SK-N-MC (cell line): ENCODE results near the gene PACRG.

Source experiments
- DNase-seq: peaks from one replicate; pipeline ENCODE4 v3.0.0-alpha.2; 2011; ENCODE audit warnings: low read depth, low spot score
- H3K27ac ChIP-seq: fragments of 200-600 bp; sonication (generic); 2 replicates; pipeline ENCODE4 v1.5.1; 2016; ENCODE audit warnings: mixed run types
- H3K36me3 ChIP-seq: fragments of 200-600 bp; sonication (generic); 2 replicates; pipeline ENCODE4 v1.6.1; 2017; ENCODE audit warnings: antibody characterized with exemption, low read length, mixed read lengths; ENCODE audit not compliant: insufficient read depth
- H3K4me3 ChIP-seq: fragments of 200-600 bp; sonication (generic); 2 replicates; pipeline ENCODE4 v1.5.1; 2016
- H3K9ac ChIP-seq: fragments of 200-600 bp; sonication (generic); 2 replicates; pipeline ENCODE4 v1.8.0; 2017; ENCODE audit warnings: mixed run types, mixed read lengths; ENCODE audit not compliant: insufficient read length
- H3K9me3 ChIP-seq: fragments of 200-600 bp; sonication (generic); 2 replicates; pipeline ENCODE4 v1.6.1; 2017; ENCODE audit warnings: low read depth, mild to moderate bottlenecking, antibody characterized with exemption, low read length, moderate library complexity, mixed read lengths
- EZH2 ChIP-seq: fragments of 200-600 bp; sonication (generic); IDR thresholded peaks from one replicate; pipeline ENCODE4 v1.6.1; 2017; ENCODE audit warnings: antibody characterized with exemption
- FOXP2 ChIP-seq: optimal IDR thresholded peaks from 2 replicates; pipeline ENCODE3; 2011; ENCODE audit warnings: mild to moderate bottlenecking, moderate library complexity; ENCODE audit not compliant: insufficient read depth; ENCODE audit errors: extremely low read length, control extremely low read depth
- POLR2AphosphoS5 ChIP-seq: IDR thresholded peaks from 2 replicates; pipeline ENCODE4 v1.6.1; 2012; ENCODE audit warnings: mild to moderate bottlenecking, low read depth, low read length, borderline replicate concordance

PACRG gene

DNA sequence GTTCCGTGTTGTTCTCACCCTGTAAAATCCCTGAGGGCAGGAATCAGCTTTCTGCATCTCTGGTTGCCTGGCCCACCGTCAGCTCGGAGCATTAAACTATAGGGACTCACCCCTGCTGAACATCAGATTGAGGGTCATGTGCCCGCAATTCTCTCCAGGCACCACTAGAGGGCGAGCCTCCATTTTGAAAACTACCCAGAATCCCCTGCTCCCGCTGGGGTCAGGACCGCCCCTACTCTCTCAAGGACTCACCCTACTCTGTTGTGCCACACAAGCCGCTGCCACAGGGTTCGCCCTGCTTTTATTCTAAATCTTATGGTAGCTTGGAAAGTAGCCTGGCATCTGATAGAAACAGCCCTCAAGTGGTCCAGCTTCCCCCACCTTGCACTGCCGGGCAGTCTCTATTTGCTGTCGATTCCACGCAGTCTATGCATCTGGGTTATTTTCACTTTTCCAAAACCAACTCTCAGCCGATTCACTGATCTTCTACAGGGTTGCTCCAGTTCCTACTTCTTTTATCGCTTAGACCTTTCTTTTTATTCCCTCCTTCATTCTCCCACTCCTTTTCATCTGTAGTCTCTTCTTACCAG, 442.6 kb downstream of the PACRG start:
- DNase-seq, result no peak
- no peak for TF ChIP-seq FOXP2

GRCh38 chr6:163173741-163174140, 446.0 kb downstream of the PACRG start:
- Histone ChIP-seq H3K36me3 (no peaks in the 10 kb centered on the region), H3K27ac (no peak overlapping the region), H3K4me3 (no peak overlapping the region), H3K9ac (no peak overlapping the region), H3K9me3 (no peaks in the 10 kb centered on the region)
- TF ChIP-seq FOXP2, result no peak
- TF ChIP-seq POLR2AphosphoS5, result no peak
- no peak for TF ChIP-seq EZH2
- no peak for DNase-seq

More for the DNA sequence above, 442.6 kb downstream of the PACRG start:
- no peak overlapping the region for H3K9ac ChIP-seq
- no peak overlapping the region for H3K4me3 ChIP-seq
- no peaks in the 10 kb centered on the region for H3K36me3 ChIP-seq
- H3K9me3 ChIP-seq, result no peaks in the 10 kb centered on the region
- H3K27ac ChIP-seq, result no peak overlapping the region

DNA sequence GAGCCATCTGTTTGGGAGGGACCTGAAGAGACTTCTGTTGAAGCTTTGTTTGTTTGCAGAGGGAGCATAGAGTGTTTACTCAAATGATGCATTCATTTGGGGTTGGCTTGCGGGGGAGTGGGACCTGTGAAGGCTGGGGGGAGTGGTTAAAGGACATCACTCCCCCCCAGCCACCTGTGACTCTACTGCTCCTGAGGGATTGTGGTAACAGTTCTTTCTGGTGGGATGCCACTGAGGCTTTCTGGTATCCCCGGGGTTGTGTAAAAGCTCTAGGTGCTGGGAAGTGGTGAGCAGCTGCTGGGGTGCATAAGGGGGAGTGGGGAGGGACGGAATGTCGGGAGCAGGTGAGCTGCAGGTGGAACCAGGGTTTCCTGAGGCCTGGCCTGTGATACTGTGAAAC, 447.5 kb downstream of the PACRG start:
- no peak for DNase-seq

GRCh38 chr6:163176097-163176496, 448.3 kb downstream of the PACRG start:
- Histone ChIP-seq H3K27ac (no peak overlapping the region), H3K4me3 (no peak overlapping the region), H3K9me3 (no peaks in the 10 kb centered on the region), H3K36me3 (no peaks in the 10 kb centered on the region), H3K9ac (no peak overlapping the region)
- DNase-seq, result no peak
- no peak for TF ChIP-seq POLR2AphosphoS5
- no peak for TF ChIP-seq FOXP2
- no peak for TF ChIP-seq EZH2

More for the DNA sequence above, 447.5 kb downstream of the PACRG start:
- H3K9me3 ChIP-seq, result no peaks in the 10 kb centered on the region
- H3K36me3 ChIP-seq, result no peaks in the 10 kb centered on the region
- H3K27ac ChIP-seq, result no peak overlapping the region
- no peak overlapping the region for H3K9ac ChIP-seq
- H3K4me3 ChIP-seq, result no peak overlapping the region
- TF ChIP-seq POLR2AphosphoS5 (no peak), EZH2 (no peak), FOXP2 (no peak)

DNA sequence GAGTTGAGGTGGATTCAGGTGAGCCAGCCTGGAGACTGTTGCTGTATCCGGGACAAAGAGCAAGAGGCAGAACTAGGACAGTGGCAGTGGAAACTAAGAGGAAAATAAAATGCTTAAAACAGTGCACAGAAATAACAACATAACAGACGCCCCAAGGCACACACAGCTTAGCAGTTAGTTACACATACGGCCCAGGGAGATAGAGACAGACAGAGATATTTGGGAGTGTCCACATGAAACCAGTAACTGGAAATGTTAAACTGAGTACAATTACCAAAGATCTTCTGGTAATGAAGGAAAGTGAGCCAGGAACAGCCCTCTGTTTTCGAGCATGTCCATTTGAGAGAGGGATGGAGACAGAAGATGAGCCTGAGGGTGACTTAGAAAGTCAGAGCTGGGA, 449.2 kb downstream of the PACRG start:
- no peak overlapping the region for H3K27ac ChIP-seq
- no peaks in the 10 kb centered on the region for H3K36me3 ChIP-seq
- H3K4me3 ChIP-seq, result no peak overlapping the region
- H3K9me3 ChIP-seq, result no peaks in the 10 kb centered on the region
- TF ChIP-seq EZH2, result no peak
- no peak for TF ChIP-seq FOXP2
- no peak for TF ChIP-seq POLR2AphosphoS5
- no peak for DNase-seq
- no peak overlapping the region for H3K9ac ChIP-seq

DNA sequence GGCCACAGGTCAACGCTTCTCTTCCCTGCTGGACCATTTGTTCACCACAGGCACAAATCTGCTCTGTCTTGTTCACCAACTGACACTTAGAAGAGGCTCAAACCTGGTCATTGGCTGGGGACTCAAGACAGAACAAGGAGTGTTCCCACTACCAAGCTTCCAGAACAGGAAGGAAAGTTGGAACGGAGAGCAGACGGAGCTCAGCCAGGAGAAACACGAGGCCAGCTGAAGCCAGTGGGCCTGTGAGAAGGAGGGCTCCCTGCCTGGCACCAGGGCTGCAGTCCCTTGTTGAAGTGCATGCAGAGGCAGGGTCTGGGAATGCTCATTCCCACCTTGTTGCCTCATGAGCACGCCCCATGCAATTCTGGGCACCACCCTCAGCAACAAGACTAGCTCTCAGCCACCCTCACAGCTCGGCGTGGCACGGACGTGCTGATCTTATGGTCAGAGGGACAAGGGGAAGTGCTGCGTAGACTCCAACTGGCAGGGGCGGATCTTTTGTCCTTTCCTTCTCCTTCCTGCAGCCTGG, 450.2 kb downstream of the PACRG start:
- no peak overlapping the region for H3K27ac ChIP-seq
- H3K36me3 ChIP-seq, result no peaks in the 10 kb centered on the region
- DNase-seq, result no peak
- H3K9ac ChIP-seq, result no peak overlapping the region
- TF ChIP-seq EZH2 (no peak), FOXP2 (no peak), POLR2AphosphoS5 (no peak)
- no peaks in the 10 kb centered on the region for H3K9me3 ChIP-seq
- no peak overlapping the region for H3K4me3 ChIP-seq

GRCh38 chr6:163179061-163179460, 451.3 kb downstream of the PACRG start:
- TF ChIP-seq POLR2AphosphoS5, result no peak
- no peak for TF ChIP-seq EZH2
- TF ChIP-seq FOXP2, result no peak
- no peak overlapping the region for H3K27ac ChIP-seq
- H3K9me3 ChIP-seq, result no peaks in the 10 kb centered on the region
- no peak overlapping the region for H3K9ac ChIP-seq
- no peaks in the 10 kb centered on the region for H3K36me3 ChIP-seq
- no peak for DNase-seq
- H3K4me3 ChIP-seq, result no peak overlapping the region

- H3K9ac ChIP-seq, result no peak overlapping the region
- TF ChIP-seq FOXP2 (no peak), POLR2AphosphoS5 (no peak), EZH2 (no peak)
- H3K9me3 ChIP-seq, result no peaks in the 10 kb centered on the region
Observed at GRCh38 chr6:163179721-163180120, 451.9 kb downstream of the PACRG start.

More at GRCh38 chr6:163179721-163180120, 451.9 kb downstream of the PACRG start:
- no peak overlapping the region for H3K4me3 ChIP-seq
- no peak for DNase-seq
- H3K36me3 ChIP-seq, result no peaks in the 10 kb centered on the region
- no peak overlapping the region for H3K27ac ChIP-seq
